HL-60 (cell line): Measurements from ENCODE around the gene LEMD2.

Source experiments
- CTCF ChIP-seq: IDR thresholded peaks from one replicate; pipeline ENCODE4 v1.5.1; 2011; ENCODE audit warnings: low read length, control low read depth, inconsistent platforms; ENCODE audit not compliant: insufficient read depth
- GABPA ChIP-seq: IDR thresholded peaks from 2 replicates; pipeline ENCODE4 v1.6.1; 2012; ENCODE audit warnings: low read depth
- POLR2AphosphoS5 ChIP-seq: IDR thresholded peaks from 2 replicates; pipeline ENCODE4 v1.6.1; 2012; ENCODE audit warnings: low read depth
- REST ChIP-seq: IDR thresholded peaks from 2 replicates; pipeline ENCODE4 v1.6.1; 2012; ENCODE audit warnings: low read depth; ENCODE audit not compliant: insufficient replicate concordance
- SPI1 ChIP-seq: IDR thresholded peaks from 2 replicates; pipeline ENCODE4 v1.6.1; 2012; ENCODE audit warnings: low read depth, mild to moderate bottlenecking, borderline replicate concordance

GRCh38 chr6:33815854-33816253, 26.9 kb upstream of the LEMD2 start:
- no peak for TF ChIP-seq CTCF
- TF ChIP-seq POLR2AphosphoS5, result no peak
- peak; percentile 69 for TF ChIP-seq GABPA
- no peak for TF ChIP-seq REST
- no peak for TF ChIP-seq SPI1
